B cell (primary cell): Measurements from ENCODE around the gene BRWD1.

ENCODE experiments used
- EZH2 ChIP-seq: IDR thresholded peaks from 2 replicates; pipeline ENCODE4 v1.6.1; 2012; ENCODE audit warnings: borderline replicate concordance, low read depth, mild to moderate bottlenecking, moderate library complexity, low read length; ENCODE audit not compliant: insufficient read depth, poor library complexity, severe bottlenecking
- TF ChIP-seq, protein P1 (sequence below): fragments of 200-600 bp; IDR thresholded peaks from one replicate; pipeline ENCODE4 v1.8.0; 2022; ENCODE audit warnings: antibody characterized with exemption, mild to moderate bottlenecking

DNA sequence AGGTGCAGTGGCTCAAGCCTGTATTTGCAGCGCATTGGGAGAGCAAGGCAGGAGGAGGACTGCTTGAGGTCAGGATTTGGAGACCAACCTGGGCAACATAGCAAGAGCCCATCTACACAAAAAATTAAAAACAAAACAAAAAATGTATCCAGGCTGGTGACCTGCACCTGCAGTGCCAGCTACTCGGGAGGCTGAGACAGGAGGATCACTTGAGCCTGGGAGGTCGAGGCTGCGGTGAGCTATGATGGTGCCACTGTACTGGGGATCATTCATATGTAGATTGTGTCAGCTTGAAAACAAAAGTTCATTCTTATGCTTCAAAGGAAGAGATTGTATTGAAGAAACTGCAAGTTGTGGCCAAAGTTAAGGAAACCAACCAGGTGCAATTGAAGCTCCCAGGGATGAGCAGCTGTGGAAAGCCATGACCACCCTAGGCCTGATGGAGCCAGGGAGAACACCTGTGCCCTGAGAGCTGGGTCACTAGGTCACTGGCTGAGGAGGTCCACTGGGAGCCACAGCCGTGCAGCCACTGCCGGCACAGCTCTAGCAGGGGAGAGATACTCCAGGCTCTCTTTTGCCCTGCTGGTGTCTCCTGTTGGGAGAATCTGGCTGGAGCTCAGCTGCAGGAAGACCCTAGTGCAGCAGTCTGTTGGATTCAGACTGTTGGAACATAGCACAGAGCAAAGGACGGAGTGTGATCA is 13.3 kb upstream of the BRWD1 start:
- TF ChIP-seq, protein P1, sequence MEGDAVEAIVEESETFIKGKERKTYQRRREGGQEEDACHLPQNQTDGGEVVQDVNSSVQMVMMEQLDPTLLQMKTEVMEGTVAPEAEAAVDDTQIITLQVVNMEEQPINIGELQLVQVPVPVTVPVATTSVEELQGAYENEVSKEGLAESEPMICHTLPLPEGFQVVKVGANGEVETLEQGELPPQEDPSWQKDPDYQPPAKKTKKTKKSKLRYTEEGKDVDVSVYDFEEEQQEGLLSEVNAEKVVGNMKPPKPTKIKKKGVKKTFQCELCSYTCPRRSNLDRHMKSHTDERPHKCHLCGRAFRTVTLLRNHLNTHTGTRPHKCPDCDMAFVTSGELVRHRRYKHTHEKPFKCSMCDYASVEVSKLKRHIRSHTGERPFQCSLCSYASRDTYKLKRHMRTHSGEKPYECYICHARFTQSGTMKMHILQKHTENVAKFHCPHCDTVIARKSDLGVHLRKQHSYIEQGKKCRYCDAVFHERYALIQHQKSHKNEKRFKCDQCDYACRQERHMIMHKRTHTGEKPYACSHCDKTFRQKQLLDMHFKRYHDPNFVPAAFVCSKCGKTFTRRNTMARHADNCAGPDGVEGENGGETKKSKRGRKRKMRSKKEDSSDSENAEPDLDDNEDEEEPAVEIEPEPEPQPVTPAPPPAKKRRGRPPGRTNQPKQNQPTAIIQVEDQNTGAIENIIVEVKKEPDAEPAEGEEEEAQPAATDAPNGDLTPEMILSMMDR, result no peak
- TF ChIP-seq EZH2, result no peak
